Measurements from ENCODE around the gene SH3BGRL2. TPM values are rescaled to one million over a fixed set of nuclear protein-coding genes. Genes with fewer than 3 reads are reported as not detected.

The SH3BGRL2 gene
- total and polyA plus RNA-seq, 2 of the 8 experiments (the other 6 are each of a cell fraction or from before 2014, with no cell fraction given): 6.0 to 20.3 TPM

DNA sequence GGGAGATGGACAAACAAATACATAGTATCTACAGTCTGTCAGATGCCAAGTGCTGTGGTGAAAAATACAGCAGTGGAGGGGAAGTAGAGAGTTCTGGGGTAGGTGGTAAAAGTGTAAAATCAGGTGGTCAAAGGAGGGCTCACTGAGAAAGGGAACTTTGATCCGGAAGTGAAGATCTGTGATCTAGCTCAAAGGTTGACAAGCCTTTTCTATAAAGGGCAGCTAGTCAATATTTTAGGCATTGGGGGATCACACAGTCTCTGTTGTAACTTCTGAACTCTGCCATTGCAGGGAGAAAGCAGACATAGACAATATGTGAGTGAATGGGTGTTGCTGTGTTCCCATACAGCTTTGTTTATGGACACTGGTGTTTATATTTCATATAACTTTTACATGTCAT, 38.6 kb downstream of the SH3BGRL2 start:
- Histone ChIP-seq H2AFZ (ENCODE audit: low read length) (no peak overlapping the region), H3K4me1 (replicated peaks in 1 of 4; ENCODE audit: control insufficient read depth in 3 of 4, insufficient read depth in 4 of 4, low read length in 3 of 4) (peaks cover 0 to 10% (median 6%) of the 10 kb centered on the region in 4 experiments; a peak in 5 of 7 replicates), H3K79me1 (ENCODE audit: low read depth, low read length) (no peaks in the 10 kb centered on the region; the same call in 1 of the 2 replicates), H3K23me2 (ENCODE audit: low read depth, low read length) (no peaks in the 10 kb centered on the region), H2BK20ac (ENCODE audit: low read length) (no peak overlapping the region), H2AK5ac (ENCODE audit: low read depth, low read length) (no peak overlapping the region), H3K27ac (ENCODE audit: low read depth, low read length) (no peak overlapping the region), H3K18ac (ENCODE audit: extremely low read depth, low read length) (no peak overlapping the region), H3K23ac (ENCODE audit: insufficient read length) (no peak overlapping the region), H3K4ac (replicated peaks; ENCODE audit: insufficient read length, low read depth, low read length) (no peak overlapping the region), H2BK120ac (replicated peaks; ENCODE audit: low read depth, low read length) (no peak overlapping the region), H4K8ac (ENCODE audit: extremely low read depth, insufficient read depth, low read length) (no peak overlapping the region), H3K27me3 (replicated peaks in 1 of 4; ENCODE audit: control insufficient read depth in 3 of 4, extremely low read depth in 1 of 4, insufficient read depth in 3 of 4, low read length in 3 of 4) (no peaks in the 10 kb centered on the region), H3K36me3 (ENCODE audit: control insufficient read depth in 2 of 4, insufficient read depth in 4 of 4, low read length in 3 of 4) (no peaks in the 10 kb centered on the region; a peak in 1 of 8 replicates), H3K4me3 (ENCODE audit: extremely low read depth in 1 of 4, insufficient read depth in 2 of 4, low read depth in 3 of 4, low read length in 4 of 4) (no peak overlapping the region), H3K9ac (replicated peaks in 1 of 4; ENCODE audit: extremely low read depth in 1 of 4, low read depth in 3 of 4, low read length in 3 of 4) (no peak overlapping the region), H4K20me1 (replicated peaks in 1 of 2; ENCODE audit: control insufficient read depth in 1 of 2, insufficient read depth in 2 of 2, low read length in 2 of 2) (no peaks in the 10 kb centered on the region), H2BK5ac (ENCODE audit: low read depth, low read length) (no peak overlapping the region), H4K5ac (ENCODE audit: insufficient read length, low read depth, low read length) (no peak overlapping the region), H3K4me2 (ENCODE audit: insufficient read depth in 1 of 2, low read depth in 2 of 2, low read length in 2 of 2) (no peak overlapping the region), H3K14ac (ENCODE audit: insufficient read length) (no peak overlapping the region), H4K91ac (replicated peaks; ENCODE audit: insufficient read length, low read length) (no peak overlapping the region), H2BK12ac (ENCODE audit: low read depth, low read length) (no peak overlapping the region), H2BK15ac (ENCODE audit: low read length) (no peak overlapping the region), H3K56ac (replicated peaks; ENCODE audit: insufficient read length, low read depth, low read length) (no peak overlapping the region), H3K79me2 (ENCODE audit: control insufficient read depth in 1 of 2, insufficient read depth in 2 of 2, low read length in 2 of 2) (no peaks in the 10 kb centered on the region), H3K9me3 (ENCODE audit: insufficient read depth in 2 of 2, low read depth in 1 of 2, low read length in 1 of 2) (no peaks in the 10 kb centered on the region)
- ChIA-PET POLR2A (ENCODE audit: partially characterized antibody) (no interaction called here), CTCF (ENCODE audit: partially characterized antibody) (interaction anchor here (0.9 to 1.3 kb wide), 3 partner anchors 20 to 25 kb away, joined by 3 to 5 read pairs (median 3); no protein-coding TSS in a partner anchor)
- TF ChIP-seq GTF2F1 (IDR thresholded peaks at IDR 0.05; ENCODE audit: borderline replicate concordance, low read depth, low read length): no peak
- no peak for TF ChIP-seq POLR2AphosphoS5 (IDR thresholded peaks at IDR 0.05; ENCODE audit: low read depth, low read length)
- TF ChIP-seq CTBP2 (IDR thresholded peaks at IDR 0.05; ENCODE audit: borderline replicate concordance, insufficient read depth, insufficient read length, low read length): no peak
- no peak for TF ChIP-seq EGR1 (IDR thresholded peaks at IDR 0.05; ENCODE audit: borderline replicate concordance, low read depth, low read length)
- no peak for TF ChIP-seq KDM1A (IDR thresholded peaks at IDR 0.05; ENCODE audit: borderline replicate concordance, low read length)
- no peak for TF ChIP-seq GABPA (IDR thresholded peaks at IDR 0.05; ENCODE audit: borderline replicate concordance, insufficient read depth, low read length)
- FAIRE-seq (no peak), DNase-seq (ENCODE audit: low read depth in 1 of 2, low spot score in 2 of 2) (no peak)
- 100% methylated on average over 1 of the region's 1 CpG; no CpG with 5 or more reads in 1 of the 2 experiments for WGBS, 2 experiments (ENCODE audit: extremely low coverage in 1 of 2, insufficient coverage in 1 of 2, insufficient read length in 1 of 2, insufficient replicate concordance in 2 of 2, low coverage in 1 of 2, low lambda C conversion rate in 2 of 2, missing lambda C conversion rate in 1 of 2)

All from H1 (cell line).